Measurements from ENCODE around the gene COL28A1. TPM values are rescaled to one million over a fixed set of nuclear protein-coding genes. Genes with fewer than 3 reads are reported as not detected.

The COL28A1 gene
- total RNA-seq, 1 donor, result under 0.01 TPM

GRCh38 chr7:7333610-7334009, 202.1 kb downstream of the COL28A1 start:
- H3K4me3 ChIP-seq (ENCODE audit: low read depth, low read length), result no peak overlapping the region
- DNase-seq (ENCODE audit: low read depth), result no peak
- TF ChIP-seq CTCF (IDR thresholded peaks at IDR 0.05; ENCODE audit: insufficient read depth, low read depth, low read length), result no peak

DNA sequence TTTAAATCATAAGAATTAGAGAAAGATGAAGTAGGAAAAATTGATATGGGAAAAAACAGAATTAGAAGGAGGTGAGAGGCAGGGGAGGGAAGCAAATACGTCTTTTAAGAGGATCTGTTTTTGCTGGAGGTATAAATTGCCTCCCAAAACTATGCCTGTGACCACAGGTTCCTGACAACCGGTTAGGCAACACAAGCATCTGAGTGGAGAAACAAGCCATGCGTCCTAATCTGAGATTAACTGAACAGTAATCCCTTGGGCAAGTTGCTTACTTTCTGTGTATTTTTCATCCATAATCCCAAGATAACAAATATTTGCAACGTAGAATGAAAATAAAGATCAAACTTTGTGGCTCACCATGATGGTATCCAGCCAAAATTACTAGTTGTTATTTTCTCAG, 204.2 kb downstream of the COL28A1 start:
- no peak overlapping the region for H3K4me3 ChIP-seq (ENCODE audit: low read depth, low read length)
- no peak for DNase-seq (ENCODE audit: low read depth)
- TF ChIP-seq CTCF (IDR thresholded peaks at IDR 0.05; ENCODE audit: insufficient read depth, low read depth, low read length), result no peak

GRCh38 chr7:7330997-7331396, 204.7 kb downstream of the COL28A1 start:
- DNase-seq (ENCODE audit: low read depth), result no peak
- no peak overlapping the region for H3K4me3 ChIP-seq (ENCODE audit: low read depth, low read length)
- TF ChIP-seq CTCF (IDR thresholded peaks at IDR 0.05; ENCODE audit: insufficient read depth, low read depth, low read length), result no peak

- no peak for TF ChIP-seq CTCF (IDR thresholded peaks at IDR 0.05; ENCODE audit: insufficient read depth, low read depth, low read length)
- DNase-seq (ENCODE audit: low read depth), result no peak
Measured at GRCh38 chr7:7329326-7329725, 206.3 kb downstream of the COL28A1 start.

DNA sequence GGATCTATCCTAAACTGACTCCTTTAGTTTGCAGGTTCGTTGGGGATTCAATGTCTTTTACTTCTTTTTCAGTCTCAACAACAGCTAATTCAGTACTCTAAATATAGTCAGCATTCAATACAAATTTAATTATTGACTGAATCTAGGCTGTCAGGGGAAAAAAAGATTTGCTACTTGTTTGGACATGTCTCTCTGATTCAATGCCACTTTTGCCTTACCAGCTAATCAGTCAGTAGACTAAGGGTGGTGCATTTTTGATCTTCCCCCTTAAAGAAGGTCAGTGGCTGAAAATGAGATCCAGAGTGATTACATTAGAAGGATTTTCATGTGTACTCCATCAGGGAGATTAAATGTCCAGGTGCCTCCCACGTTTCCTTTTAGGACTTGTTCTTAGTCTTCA, 208.2 kb downstream of the COL28A1 start:
- H3K4me3 ChIP-seq (ENCODE audit: low read depth, low read length), result no peak overlapping the region
- DNase-seq (ENCODE audit: low read depth), result no peak
- no peak for TF ChIP-seq CTCF (IDR thresholded peaks at IDR 0.05; ENCODE audit: insufficient read depth, low read depth, low read length)

More at GRCh38 chr7:7329326-7329725, 206.3 kb downstream of the COL28A1 start:
- no peak overlapping the region for H3K4me3 ChIP-seq (ENCODE audit: low read depth, low read length)

DNA sequence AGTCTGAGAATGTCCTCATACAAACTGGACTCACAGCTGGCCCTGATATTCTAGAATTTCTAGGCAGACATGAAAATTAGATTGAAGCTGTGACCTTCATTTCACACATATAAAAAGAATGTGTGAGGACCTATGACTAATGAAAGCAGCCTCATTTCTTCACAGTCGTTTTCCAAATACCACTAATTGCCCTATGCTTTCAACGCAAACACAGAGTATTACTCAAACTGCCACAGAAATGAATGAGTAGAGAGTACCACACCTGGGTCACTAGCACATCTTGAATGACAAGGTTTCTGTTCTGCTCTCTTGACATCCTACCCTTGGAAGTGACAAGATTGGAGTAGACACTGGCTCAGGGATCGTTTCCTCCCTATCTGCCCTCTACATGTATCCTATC, 211.0 kb downstream of the COL28A1 start:
- no peak for TF ChIP-seq CTCF (IDR thresholded peaks at IDR 0.05; ENCODE audit: insufficient read depth, low read depth, low read length)
- no peak overlapping the region for H3K4me3 ChIP-seq (ENCODE audit: low read depth, low read length)
- no peak for DNase-seq (ENCODE audit: low read depth)

DNA sequence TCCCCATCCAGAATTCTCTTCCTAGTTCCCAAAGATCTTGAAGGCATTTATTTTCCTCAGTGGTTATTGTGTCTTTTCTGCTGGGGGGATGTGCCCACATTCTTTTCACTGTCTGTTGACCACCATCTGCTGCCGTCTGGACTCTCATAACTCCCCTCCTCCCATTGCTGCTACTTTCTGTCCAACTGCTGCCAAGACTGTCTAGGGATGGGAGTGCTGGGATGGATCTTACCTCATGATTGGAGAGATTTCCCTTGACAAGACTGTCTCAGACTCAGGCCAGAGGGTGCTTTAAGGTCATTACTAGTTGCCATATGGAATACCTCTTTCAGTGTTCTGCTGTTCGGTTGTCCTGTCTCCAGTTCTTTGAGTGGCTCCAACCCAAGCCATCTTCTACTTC, 211.8 kb downstream of the COL28A1 start:
- no peak for DNase-seq (ENCODE audit: low read depth)
- no peak overlapping the region for H3K4me3 ChIP-seq (ENCODE audit: low read depth, low read length)
- TF ChIP-seq CTCF (IDR thresholded peaks at IDR 0.05; ENCODE audit: insufficient read depth, low read depth, low read length), result no peak

Measured in fibroblast of villous mesenchyme (primary cell).